K562 (cell line): ENCODE data around the gene BHMT2. TPM values are rescaled to one million over a fixed set of nuclear protein-coding genes. Genes with fewer than 3 reads are reported as not detected.
A peak's percentile ranks its signal among the peaks of the same experiment; 100 is the strongest.

ENCODE experiments used
- ETS2 ChIP-seq: IDR thresholded peaks from 2 replicates; pipeline ENCODE4 v1.6.1; 2016; ENCODE audit warnings: borderline replicate concordance, missing genetic modification characterization, mild to moderate bottlenecking, moderate library complexity, missing compliant biosample characterization; ENCODE audit not compliant: poor library complexity, severe bottlenecking
- MXI1 ChIP-seq: IDR thresholded peaks from 2 replicates; pipeline ENCODE4 v1.6.1; 2011; ENCODE audit warnings: low read depth, mild to moderate bottlenecking, improper control_type of control experiment, low read length
- MYBL2 ChIP-seq, 2 experiments: fragments of 450-650 bp in 1 of 2; sonication (generic) in 1 of 2; formaldehyde crosslinking in 1 of 2; IDR thresholded peaks; 2 replicates each; pipeline versions ENCODE4 v1.6.1 to v1.8.1; 2017 to 2022; ENCODE audit warnings: borderline replicate concordance in 1 of 2, inconsistent platforms in 1 of 2, low read depth in 1 of 2, mild to moderate bottlenecking in 1 of 2, missing genetic modification reagents in 1 of 2, moderate library complexity in 1 of 2
- NFE2 ChIP-seq: IDR thresholded peaks from 2 replicates; pipeline ENCODE4 v1.6.1; 2014; ENCODE audit warnings: antibody characterized with exemption, low read depth
- NFE2L1 ChIP-seq: fragments of 450-650 bp; IDR thresholded peaks from 2 replicates; pipeline ENCODE4 v1.6.1; 2016; ENCODE audit warnings: missing genetic modification characterization, low read depth, mild to moderate bottlenecking, missing compliant biosample characterization, moderate library complexity, borderline replicate concordance
- NFIC ChIP-seq: fragments of 450-650 bp; IDR thresholded peaks from 2 replicates; pipeline ENCODE4 v1.6.1; 2017; ENCODE audit warnings: mild to moderate bottlenecking, inconsistent platforms
- RBM34 ChIP-seq: fragments of 200-400 bp; formaldehyde crosslinking; IDR thresholded peaks from 2 replicates; pipeline ENCODE4 v1.6.1; 2018; ENCODE audit warnings: low read length, borderline replicate concordance; ENCODE audit not compliant: insufficient read depth
- SP2 ChIP-seq: IDR thresholded peaks from 2 replicates; pipeline ENCODE4 v1.6.1; 2011; ENCODE audit warnings: mild to moderate bottlenecking, low read depth, low read length, moderate library complexity; ENCODE audit not compliant: poor library complexity, severe bottlenecking; ENCODE audit errors: extremely low read depth
- TAL1 ChIP-seq: fragments of 450-650 bp; IDR thresholded peaks from 2 replicates; pipeline ENCODE4 v1.6.1; 2016; ENCODE audit warnings: mild to moderate bottlenecking
- TGIF2 ChIP-seq: sonication (generic); formaldehyde crosslinking; IDR thresholded peaks from 2 replicates; pipeline ENCODE4 v1.8.1; 2022; ENCODE audit warnings: mild to moderate bottlenecking, missing genetic modification reagents, moderate library complexity
- ZBTB7A ChIP-seq: IDR thresholded peaks from 2 replicates; pipeline ENCODE4 v1.6.1; 2011; ENCODE audit warnings: low read depth, mild to moderate bottlenecking, low read length, moderate library complexity, borderline replicate concordance; ENCODE audit not compliant: control insufficient read depth
- ZNF165 ChIP-seq: fragments of 250-450 bp; sonication (Bioruptor Pico); IDR thresholded peaks from 2 replicates; pipeline ENCODE4 v1.4.0; 2020; ENCODE audit warnings: borderline replicate concordance
- ZNF766 ChIP-seq: fragments of 200-800 bp; sonication (Bioruptor generic); conservative IDR thresholded peaks from 2 replicates; pipeline ENCODE4 v1.6.1; 2016; ENCODE audit warnings: missing genetic modification characterization, missing compliant biosample characterization
- polyA plus RNA-seq, 8 experiments: library from polyadenylated mRNA; depleted of rRNA in 4 of 8; stranded (reverse) in 5 of 8; unstranded in 3 of 8; fragments of >200 nt; fragmentation: Nextera tagmentation in 2 of 8; fragmentation: Illumina TruSeq in 1 of 8; extraction: Ambion mirVana in 2 of 8; extraction: Trizol in 1 of 8; gene quantifications; 2 replicates each; pipeline versions ENCODE4 v1.2.1 to v1.2.3, GENCODE V29; 2011 to 2014; ENCODE audit warnings: inconsistent platforms in 1 of 8, missing spikeins in 1 of 8
- total RNA-seq, 7 experiments: library from RNA; depleted of rRNA in 6 of 7; stranded (reverse); fragments of >200 nt in 6 of 7; fragmentation: Illumina TruSeq in 2 of 7; extraction: Trizol in 2 of 7; gene quantifications; 2 replicates each; pipeline versions ENCODE4 v1.2.1 to v1.2.3, GENCODE V29; 2011 to 2021; ENCODE audit warnings: low replicate concordance in 1 of 7
- TF ChIP-seq, protein P1 (sequence below): sonication (generic); formaldehyde crosslinking; IDR thresholded peaks from 2 replicates; pipeline ENCODE4 v1.5.0; 2020; ENCODE audit warnings: missing genetic modification reagents

Gene BHMT2
- total and polyA plus RNA-seq, 9 of the 15 experiments (the other 6 are each of a cell fraction or from before 2014, with no cell fraction given), result not detected

DNA sequence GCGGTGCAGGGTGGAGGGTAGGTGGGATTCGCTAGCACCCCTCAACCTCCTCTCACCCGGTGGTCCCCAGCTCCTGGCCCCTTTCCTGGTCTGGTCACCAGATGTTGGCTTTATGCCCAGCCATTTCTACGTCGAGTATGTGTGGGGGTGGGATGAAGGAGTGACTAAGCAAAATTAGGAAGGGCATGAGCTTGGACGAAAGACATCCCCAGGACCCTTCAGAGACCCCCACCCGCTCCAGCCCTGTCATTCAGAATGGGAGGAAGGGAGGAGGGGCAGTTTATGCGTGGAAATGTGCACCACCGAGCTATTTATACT is 742 bp downstream of the BHMT2 start (continued):
- TF ChIP-seq, protein P1, sequence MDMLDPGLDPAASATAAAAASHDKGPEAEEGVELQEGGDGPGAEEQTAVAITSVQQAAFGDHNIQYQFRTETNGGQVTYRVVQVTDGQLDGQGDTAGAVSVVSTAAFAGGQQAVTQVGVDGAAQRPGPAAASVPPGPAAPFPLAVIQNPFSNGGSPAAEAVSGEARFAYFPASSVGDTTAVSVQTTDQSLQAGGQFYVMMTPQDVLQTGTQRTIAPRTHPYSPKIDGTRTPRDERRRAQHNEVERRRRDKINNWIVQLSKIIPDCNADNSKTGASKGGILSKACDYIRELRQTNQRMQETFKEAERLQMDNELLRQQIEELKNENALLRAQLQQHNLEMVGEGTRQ (CRISPR knock-in tag), result no peak
- TF ChIP-seq MXI1, result no peak
- no peak for TF ChIP-seq MYBL2 (IDR thresholded peaks at IDR 0.05; ENCODE audit: low read depth)
- TF ChIP-seq MYBL2 (CRISPR knock-in tag; IDR thresholded peaks at IDR 0.05; ENCODE audit: borderline replicate concordance), result no peak
- TF ChIP-seq ZNF165 (CRISPR knock-in tag), result no peak
- TF ChIP-seq TAL1, result no peak
- no peak for TF ChIP-seq ETS2 (tag)
- TF ChIP-seq RBM34, result no peak
- no peak for TF ChIP-seq SP2
- no peak for TF ChIP-seq ZNF766 (CRISPR knock-in tag)
- TF ChIP-seq NFE2L1 (tag), result peak; percentile 36; the same call in 1 of the 2 replicates
- TF ChIP-seq NFE2, result peak; percentile 61; the same call in 1 of the 2 replicates
- TF ChIP-seq TGIF2 (CRISPR knock-in tag), result no peak
- peak; percentile 67; the same call in 1 of the 2 replicates for TF ChIP-seq ZBTB7A
- peak; percentile 73 for TF ChIP-seq NFIC
